GM10266 (cell line): ENCODE data around the gene ASXL2.
"Not testable (repeated sequence)": the region's sequence is repeated elsewhere in the genome, so short reads cannot be mapped to it uniquely, and the experiment has no call there.

ENCODE experiments used
- DNase-seq: peaks from one replicate; pipeline ENCODE4 v3.0.0; 2012; ENCODE audit errors: extremely low spot score
- CTCF ChIP-seq: IDR thresholded peaks from 2 replicates; pipeline ENCODE4 v1.5.1; 2012; ENCODE audit warnings: mild to moderate bottlenecking, low read depth; ENCODE audit not compliant: control insufficient read depth, insufficient read depth; ENCODE audit errors: missing control alignments

Gene ASXL2

GRCh38 chr2:25710750-25711149, 167.5 kb downstream of the ASXL2 start:
- no peak for DNase-seq
- no peak for TF ChIP-seq CTCF

- DNase-seq = no peak
- TF ChIP-seq CTCF = no peak
Observed at GRCh38 chr2:25709349-25709748, 168.9 kb downstream of the ASXL2 start.

- no peak for DNase-seq
- no peak for TF ChIP-seq CTCF
Observed at GRCh38 chr2:25707927-25708590, 170.2 kb downstream of the ASXL2 start.

GRCh38 chr2:25705575-25705974, 172.7 kb downstream of the ASXL2 start:
- DNase-seq = not testable (repeated sequence)

GRCh38 chr2:25701801-25702200, 176.5 kb downstream of the ASXL2 start:
- no peak for TF ChIP-seq CTCF
- DNase-seq = no peak

GRCh38 chr2:25700221-25700660, 178.0 kb downstream of the ASXL2 start:
- peak; percentile 60 for TF ChIP-seq CTCF

GRCh38 chr2:25699216-25699615, 179.1 kb downstream of the ASXL2 start:
- DNase-seq = no peak
- no peak for TF ChIP-seq CTCF

More at GRCh38 chr2:25700221-25700660, 178.0 kb downstream of the ASXL2 start:
- DNase-seq = peak; percentile 48

- no peak for DNase-seq
- no peak for TF ChIP-seq CTCF
Observed at GRCh38 chr2:25698752-25699151, 179.5 kb downstream of the ASXL2 start.
